SIG-M5 (cell line): ENCODE data around the gene PCSK2.

ENCODE experiments used
- DNase-seq: peaks from one replicate; lab custom pipeline; 2025; lab: John Stamatoyannopoulos, UW

Gene PCSK2

GRCh38 chr20:17334932-17335331 lies 108.1 kb downstream of the PCSK2 start:
- DNase-seq: no peak

GRCh38 chr20:17339000-17339399 lies 112.2 kb downstream of the PCSK2 start:
- DNase-seq: no peak

GRCh38 chr20:17343091-17343490 lies 116.3 kb downstream of the PCSK2 start:
- DNase-seq: no peak

- DNase-seq: no peak
Measured at GRCh38 chr20:17343656-17344452, 117.0 kb downstream of the PCSK2 start.

GRCh38 chr20:17344790-17345189 lies 118.0 kb downstream of the PCSK2 start:
- no peak for DNase-seq

- DNase-seq: no peak
Measured at GRCh38 chr20:17345321-17345720, 118.5 kb downstream of the PCSK2 start.

GRCh38 chr20:17350321-17350720 lies 123.5 kb downstream of the PCSK2 start:
- DNase-seq: no peak

- DNase-seq: no peak
Measured at GRCh38 chr20:17357238-17357637, 130.4 kb downstream of the PCSK2 start.

- DNase-seq: no peak
Measured at GRCh38 chr20:17358854-17359253, 132.0 kb downstream of the PCSK2 start.

GRCh38 chr20:17364681-17365080 lies 137.8 kb downstream of the PCSK2 start:
- no peak for DNase-seq

GRCh38 chr20:17365831-17366230 lies 139.0 kb downstream of the PCSK2 start:
- no peak for DNase-seq

- no peak for DNase-seq
Measured at GRCh38 chr20:17369506-17369905, 142.7 kb downstream of the PCSK2 start.

GRCh38 chr20:17372806-17373440 lies 146.1 kb downstream of the PCSK2 start:
- no peak for DNase-seq

- no peak for DNase-seq
Measured at GRCh38 chr20:17374086-17374485, 147.2 kb downstream of the PCSK2 start.

GRCh38 chr20:17376031-17376430 lies 149.2 kb downstream of the PCSK2 start:
- DNase-seq: no peak

- no peak for DNase-seq
Measured at GRCh38 chr20:17377231-17377630, 150.4 kb downstream of the PCSK2 start.

GRCh38 chr20:17379651-17380050 lies 152.8 kb downstream of the PCSK2 start:
- DNase-seq: no peak

- no peak for DNase-seq
Measured at GRCh38 chr20:17380801-17381200, 154.0 kb downstream of the PCSK2 start.

GRCh38 chr20:17381724-17382123 lies 154.9 kb downstream of the PCSK2 start:
- no peak for DNase-seq

- no peak for DNase-seq
Measured at GRCh38 chr20:17385798-17386197, 159.0 kb downstream of the PCSK2 start.

- no peak for DNase-seq
Measured at GRCh38 chr20:17390655-17391054, 163.8 kb downstream of the PCSK2 start.

GRCh38 chr20:17391127-17391771 lies 164.4 kb downstream of the PCSK2 start:
- DNase-seq: no peak

- no peak for DNase-seq
Measured at GRCh38 chr20:17394411-17394810, 167.6 kb downstream of the PCSK2 start.
